K562 (cell line): ENCODE data around the gene SLC15A1. TPM values are rescaled to one million over a fixed set of nuclear protein-coding genes. Genes with fewer than 3 reads are reported as not detected.

Experiments
- ATAC-seq: fragments of 200-7000 bp; cut with Tn5 transposase; 3 replicates; pipeline ENCODE4 v1.9.1; 2020; ENCODE audit warnings: moderate library complexity
- BruUV-seq: library from RNA; stranded (reverse); fragments of 400-500 nt; replicated peaks from 2 replicates; lab custom pipeline; 2021; lab: Mats Ljungman, UMichigan
- CTCF ChIA-PET: fragments of 300-600 bp; formaldehyde crosslinking; extraction: SDS; loops from one replicate; lab custom pipeline; 2021; ENCODE audit warnings: low intra/inter-chr PET ratio; lab: Yijun Ruan, JAX
- POLR2A ChIA-PET: fragments of 300-600, 350-650 bp; sonication (Branson Sonifier 250); formaldehyde crosslinking; extraction: SDS; loops from one replicate; lab custom pipeline; 2021; ENCODE audit warnings: antibody characterized with exemption, inconsistent platforms; lab: Yijun Ruan, JAX
- DNase-seq, 4 experiments: peaks; one replicate each; pipeline versions ENCODE4 v3.0.0 to v3.0.0-alpha.2; 2011 to 2018; ENCODE audit warnings: low spot score in 3 of 4, mixed read lengths in 3 of 4; ENCODE audit errors: extremely low read depth in 1 of 4
- FAIRE-seq: peaks from 2 replicates; lab custom pipeline; 2011; peaks lifted over from hg19 to GRCh38; lab: Jason Lieb, UNC
- H2AFZ ChIP-seq: 2 replicates; pipeline ENCODE4 v1.6.0; 2011; ENCODE audit warnings: low read depth, low read length, control low read depth, inconsistent platforms
- H3K27ac ChIP-seq: fragments of 200-600 bp; 3 replicates; pipeline ENCODE4 v1.8.0; 2011; ENCODE audit warnings: low read depth, mild to moderate bottlenecking, control low read depth, inconsistent platforms, low read length, moderate library complexity, mixed read lengths; ENCODE audit errors: extremely low read depth
- H3K27me3 ChIP-seq, 2 experiments: fragments of 300-600 bp in 1 of 2; 2 replicates in 1 of 2; 3 replicates in 1 of 2; pipeline versions ENCODE4 v1.6.0 to v1.8.0; 2011; ENCODE audit warnings: inconsistent platforms in 2 of 2, low read length in 2 of 2, mild to moderate bottlenecking in 1 of 2, mixed read lengths in 1 of 2, moderate library complexity in 1 of 2; ENCODE audit not compliant: control insufficient read depth in 2 of 2, insufficient read depth in 2 of 2
- H3K36me3 ChIP-seq: fragments of 300-600 bp; 3 replicates; pipeline ENCODE4 v1.8.0; 2011; ENCODE audit warnings: mild to moderate bottlenecking, low read length, inconsistent platforms; ENCODE audit not compliant: control insufficient read depth, insufficient read depth
- H3K4me1 ChIP-seq, 2 experiments: fragments of 200-600 bp in 1 of 2; replicated peaks in 1 of 2; 2 replicates in 1 of 2; 3 replicates in 1 of 2; pipeline versions ENCODE4 v1.5.1 to v1.8.0; 2011; ENCODE audit warnings: inconsistent platforms in 2 of 2, low read length in 2 of 2, mild to moderate bottlenecking in 1 of 2, mixed read lengths in 1 of 2, moderate library complexity in 1 of 2; ENCODE audit not compliant: control insufficient read depth in 2 of 2, insufficient read depth in 2 of 2
- H3K4me2 ChIP-seq: 2 replicates; pipeline ENCODE4 v1.6.1; 2011; ENCODE audit warnings: low read length, control low read depth, inconsistent platforms, mixed read lengths; ENCODE audit not compliant: insufficient read depth
- H3K4me3 ChIP-seq: fragments of 200-600 bp; sonication (generic), shearing (Covaris generic); 2 replicates; pipeline ENCODE4 v1.5.1; 2016; ENCODE audit warnings: control low read depth, inconsistent platforms
- H3K79me2 ChIP-seq: fragments of 200-600 bp; 3 replicates; pipeline ENCODE4 v1.8.0; 2011; ENCODE audit warnings: low read length, inconsistent platforms; ENCODE audit not compliant: control insufficient read depth, insufficient read depth
- H3K9ac ChIP-seq, 2 experiments: 2 replicates each; pipeline versions ENCODE4 v1.6.0 to v1.6.1; 2011; ENCODE audit warnings: low read depth in 2 of 2, low read length in 2 of 2, control low read depth in 1 of 2, inconsistent platforms in 1 of 2, mild to moderate bottlenecking in 1 of 2, mixed read lengths in 1 of 2; ENCODE audit not compliant: insufficient read depth in 1 of 2
- H3K9me1 ChIP-seq: one replicate; pipeline ENCODE4 v1.6.0; 2011; ENCODE audit warnings: inconsistent platforms, mild to moderate bottlenecking, low read length, moderate library complexity; ENCODE audit not compliant: control insufficient read depth, insufficient read depth
- H3K9me3 ChIP-seq: replicated peaks from 2 replicates; pipeline ENCODE4 v1.5.1; 2011; ENCODE audit warnings: low read depth, low read length, inconsistent platforms; ENCODE audit not compliant: control insufficient read depth, insufficient read depth
- H4K20me1 ChIP-seq: replicated peaks from 2 replicates; pipeline ENCODE4 v1.6.1; 2011; ENCODE audit warnings: low read length, inconsistent platforms, mixed read lengths; ENCODE audit not compliant: control insufficient read depth, insufficient read depth
- FOS ChIP-seq: IDR thresholded peaks from 3 replicates; pipeline ENCODE4 v1.6.1; 2011; ENCODE audit not compliant: insufficient read length; ENCODE audit errors: extremely low read depth
- GATA2 ChIP-seq: sonication (generic); formaldehyde crosslinking; IDR thresholded peaks from 2 replicates; pipeline ENCODE4 v1.4.0; 2020; ENCODE audit warnings: mild to moderate bottlenecking, missing genetic modification reagents
- MIER1 ChIP-seq: fragments of 450-650 bp; IDR thresholded peaks from 2 replicates; pipeline ENCODE4 v1.6.1; 2016; ENCODE audit warnings: antibody characterized with exemption, mild to moderate bottlenecking, low read depth
- PHB ChIP-seq: fragments of 250-450 bp; sonication (Bioruptor Pico); IDR thresholded peaks from 2 replicates; pipeline ENCODE4 v1.5.0; 2021
- TAL1 ChIP-seq: fragments of 450-650 bp; IDR thresholded peaks from 2 replicates; pipeline ENCODE4 v1.6.1; 2016; ENCODE audit warnings: mild to moderate bottlenecking
- ZNF408 ChIP-seq: fragments of 250-450 bp; sonication (Bioruptor Pico); IDR thresholded peaks from 2 replicates; pipeline ENCODE4 v1.4.0; 2020; ENCODE audit warnings: low read depth, mild to moderate bottlenecking, moderate library complexity
- ZNF586 ChIP-seq: fragments of 450-650 bp; formaldehyde crosslinking; conservative IDR thresholded peaks from 2 replicates; pipeline ENCODE4 v1.4.0; 2020; ENCODE audit warnings: mild to moderate bottlenecking, moderate library complexity
- ZNF668 ChIP-seq: fragments of 250-450 bp; sonication (Bioruptor Pico); IDR thresholded peaks from 2 replicates; pipeline ENCODE4 v1.8.0; 2022; ENCODE audit warnings: mild to moderate bottlenecking, inconsistent platforms
- WGBS: fragments of 100-300 bp; shearing (Covaris generic); methylation state at CpG from one replicate; pipeline ENCODE4 v1.1.6; 2016; ENCODE audit warnings: low coverage, mixed read lengths; ENCODE audit not compliant: insufficient coverage; ENCODE audit errors: missing lambda C conversion rate; 5-methylcytosine and 5-hydroxymethylcytosine counted together
- in situ Hi-C: fragments of 300-500 bp; cut with MboI; formaldehyde crosslinking; loops from 4 replicates; pipeline ENCODE4 v1.15.0; 2018; ENCODE audit warnings: inconsistent platforms, mixed read lengths
- intact Hi-C: fragments of 100-400 bp; cut with micrococcal nuclease; formaldehyde crosslinking; loops from 2 replicates; pipeline ENCODE4 v1.14.2; 2022
- polyA plus RNA-seq, 8 experiments: library from polyadenylated mRNA; depleted of rRNA in 4 of 8; stranded (reverse) in 5 of 8; unstranded in 3 of 8; fragments of >200 nt; fragmentation: Nextera tagmentation in 2 of 8; fragmentation: Illumina TruSeq in 1 of 8; extraction: Ambion mirVana in 2 of 8; extraction: Trizol in 1 of 8; gene quantifications; 2 replicates each; pipeline versions ENCODE4 v1.2.1 to v1.2.3, GENCODE V29; 2011 to 2014; ENCODE audit warnings: inconsistent platforms in 1 of 8, missing spikeins in 1 of 8
- total RNA-seq, 7 experiments: library from RNA; depleted of rRNA in 6 of 7; stranded (reverse); fragments of >200 nt in 6 of 7; fragmentation: Illumina TruSeq in 2 of 7; extraction: Trizol in 2 of 7; gene quantifications; 2 replicates each; pipeline versions ENCODE4 v1.2.1 to v1.2.3, GENCODE V29; 2011 to 2021; ENCODE audit warnings: low replicate concordance in 1 of 7
- TF ChIP-seq, protein P1 (sequence below): sonication (generic); formaldehyde crosslinking; IDR thresholded peaks from 2 replicates; pipeline ENCODE4 v1.8.0; 2022; ENCODE audit warnings: mild to moderate bottlenecking, missing genetic modification reagents
- TF ChIP-seq, protein P2 (sequence below): fragments of 250-450 bp; sonication (Bioruptor Pico); IDR thresholded peaks from 2 replicates; pipeline ENCODE4 v1.5.0; 2020; ENCODE audit warnings: mild to moderate bottlenecking, borderline replicate concordance
- TF ChIP-seq, protein P3 (sequence below): fragments of 450-650 bp; formaldehyde crosslinking; IDR thresholded peaks from 2 replicates; pipeline ENCODE4 v1.4.0; 2020; ENCODE audit warnings: mild to moderate bottlenecking, moderate library complexity

SLC15A1 gene
- total and polyA plus RNA-seq, 9 of the 15 experiments (the other 6 are each of a cell fraction or from before 2014, with no cell fraction given): not detected

DNA sequence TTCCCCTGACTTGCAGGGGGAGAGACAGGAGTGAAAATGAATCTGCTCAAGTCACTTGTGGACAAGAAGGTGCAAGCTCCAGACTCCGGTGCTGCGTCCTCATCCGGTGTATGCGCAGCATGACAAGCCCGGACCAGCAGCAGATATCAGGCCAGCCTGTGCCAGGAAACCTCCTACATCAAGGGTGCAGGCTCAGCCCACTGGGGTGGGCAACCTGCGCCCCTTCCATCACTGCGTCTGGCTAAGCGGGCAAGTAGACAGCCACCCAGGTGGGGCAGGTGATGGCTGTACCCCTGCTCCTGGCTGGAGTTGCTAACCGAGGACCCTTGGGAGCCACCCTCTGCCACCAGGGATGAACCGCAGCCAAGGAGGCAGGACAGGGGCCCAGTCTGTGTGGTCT is 32.9 kb upstream of the SLC15A1 start:
- Histone ChIP-seq H3K27ac (no peak overlapping the region), H3K79me2 (no peaks in the 10 kb centered on the region), H3K9me1 (no peaks in the 10 kb centered on the region), H4K20me1 (no peaks in the 10 kb centered on the region), H3K27me3 (peaks cover 10 to 62% of the 10 kb centered on the region in 2 experiments; a peak in 4 of 5 replicates), H3K9me3 (no peaks in the 10 kb centered on the region), H3K4me3 (no peak overlapping the region), H3K9ac (no peak overlapping the region), H2AFZ (no peak overlapping the region), H3K4me1 (no peaks in the 10 kb centered on the region), H3K36me3 (no peaks in the 10 kb centered on the region), H3K4me2 (no peak overlapping the region)
- ChIA-PET CTCF (no interaction called here), POLR2A (no interaction called here)
- DNase-seq (no peak), ATAC-seq (no peak), FAIRE-seq (no peak)
- intact Hi-C loops (no loop called here), in situ Hi-C loops (no loop called here)
- BruUV-seq: no TSS peak
- WGBS: 12% methylated on average over 10 of the region's 10 CpGs
- no peak for TF ChIP-seq ZNF586 (CRISPR knock-in tag)
- TF ChIP-seq, protein P1, sequence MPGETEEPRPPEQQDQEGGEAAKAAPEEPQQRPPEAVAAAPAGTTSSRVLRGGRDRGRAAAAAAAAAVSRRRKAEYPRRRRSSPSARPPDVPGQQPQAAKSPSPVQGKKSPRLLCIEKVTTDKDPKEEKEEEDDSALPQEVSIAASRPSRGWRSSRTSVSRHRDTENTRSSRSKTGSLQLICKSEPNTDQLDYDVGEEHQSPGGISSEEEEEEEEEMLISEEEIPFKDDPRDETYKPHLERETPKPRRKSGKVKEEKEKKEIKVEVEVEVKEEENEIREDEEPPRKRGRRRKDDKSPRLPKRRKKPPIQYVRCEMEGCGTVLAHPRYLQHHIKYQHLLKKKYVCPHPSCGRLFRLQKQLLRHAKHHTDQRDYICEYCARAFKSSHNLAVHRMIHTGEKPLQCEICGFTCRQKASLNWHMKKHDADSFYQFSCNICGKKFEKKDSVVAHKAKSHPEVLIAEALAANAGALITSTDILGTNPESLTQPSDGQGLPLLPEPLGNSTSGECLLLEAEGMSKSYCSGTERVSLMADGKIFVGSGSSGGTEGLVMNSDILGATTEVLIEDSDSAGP: no peak
- TF ChIP-seq ZNF408 (CRISPR knock-in tag): no peak
- TF ChIP-seq, protein P2, sequence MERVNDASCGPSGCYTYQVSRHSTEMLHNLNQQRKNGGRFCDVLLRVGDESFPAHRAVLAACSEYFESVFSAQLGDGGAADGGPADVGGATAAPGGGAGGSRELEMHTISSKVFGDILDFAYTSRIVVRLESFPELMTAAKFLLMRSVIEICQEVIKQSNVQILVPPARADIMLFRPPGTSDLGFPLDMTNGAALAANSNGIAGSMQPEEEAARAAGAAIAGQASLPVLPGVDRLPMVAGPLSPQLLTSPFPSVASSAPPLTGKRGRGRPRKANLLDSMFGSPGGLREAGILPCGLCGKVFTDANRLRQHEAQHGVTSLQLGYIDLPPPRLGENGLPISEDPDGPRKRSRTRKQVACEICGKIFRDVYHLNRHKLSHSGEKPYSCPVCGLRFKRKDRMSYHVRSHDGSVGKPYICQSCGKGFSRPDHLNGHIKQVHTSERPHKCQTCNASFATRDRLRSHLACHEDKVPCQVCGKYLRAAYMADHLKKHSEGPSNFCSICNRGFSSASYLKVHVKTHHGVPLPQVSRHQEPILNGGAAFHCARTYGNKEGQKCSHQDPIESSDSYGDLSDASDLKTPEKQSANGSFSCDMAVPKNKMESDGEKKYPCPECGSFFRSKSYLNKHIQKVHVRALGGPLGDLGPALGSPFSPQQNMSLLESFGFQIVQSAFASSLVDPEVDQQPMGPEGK (CRISPR knock-in tag): no peak
- TF ChIP-seq FOS: no peak
- no peak for TF ChIP-seq PHB (CRISPR knock-in tag)
- no peak for TF ChIP-seq TAL1
- TF ChIP-seq GATA2 (CRISPR knock-in tag): no peak
- no peak for TF ChIP-seq MIER1
- TF ChIP-seq, protein P3, sequence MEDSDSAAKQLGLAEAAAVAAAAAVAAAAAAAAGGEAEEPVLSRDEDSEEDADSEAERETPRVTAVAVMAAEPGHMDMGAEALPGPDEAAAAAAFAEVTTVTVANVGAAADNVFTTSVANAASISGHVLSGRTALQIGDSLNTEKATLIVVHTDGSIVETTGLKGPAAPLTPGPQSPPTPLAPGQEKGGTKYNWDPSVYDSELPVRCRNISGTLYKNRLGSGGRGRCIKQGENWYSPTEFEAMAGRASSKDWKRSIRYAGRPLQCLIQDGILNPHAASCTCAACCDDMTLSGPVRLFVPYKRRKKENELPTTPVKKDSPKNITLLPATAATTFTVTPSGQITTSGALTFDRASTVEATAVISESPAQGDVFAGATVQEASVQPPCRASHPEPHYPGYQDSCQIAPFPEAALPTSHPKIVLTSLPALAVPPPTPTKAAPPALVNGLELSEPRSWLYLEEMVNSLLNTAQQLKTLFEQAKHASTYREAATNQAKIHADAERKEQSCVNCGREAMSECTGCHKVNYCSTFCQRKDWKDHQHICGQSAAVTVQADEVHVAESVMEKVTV (CRISPR knock-in tag): no peak
- TF ChIP-seq ZNF668 (CRISPR knock-in tag): no peak
